GM19328 (cell line): Measurements from ENCODE around the gene NCEH1.
"Not testable (repeated sequence)": the region's sequence is repeated elsewhere in the genome, so short reads cannot be mapped to it uniquely, and the experiment has no call there.

Source experiments
- ATAC-seq: cut with Tn5 transposase; IDR thresholded peaks from one replicate; pipeline ENCODE4 v1.9.1; 2021; ENCODE audit warnings: mild to moderate bottlenecking, moderate library complexity; ENCODE audit not compliant: unreplicated experiment

NCEH1 gene

GRCh38 chr3:172707967-172708366 lies 2.9 kb downstream of the NCEH1 start:
- no peak for ATAC-seq

- ATAC-seq = no peak
Observed at GRCh38 chr3:172707030-172707429, 3.8 kb downstream of the NCEH1 start.

- no peak for ATAC-seq
Observed at GRCh38 chr3:172705170-172705569, 5.7 kb downstream of the NCEH1 start.

- ATAC-seq = no peak
Observed at GRCh38 chr3:172704001-172704400, 6.9 kb downstream of the NCEH1 start.

- ATAC-seq = not testable (repeated sequence)
Observed at GRCh38 chr3:172702731-172703130, 8.1 kb downstream of the NCEH1 start.

GRCh38 chr3:172702256-172702655 lies 8.6 kb downstream of the NCEH1 start:
- ATAC-seq = no peak

GRCh38 chr3:172701751-172702150 lies 9.1 kb downstream of the NCEH1 start:
- ATAC-seq = no peak

DNA sequence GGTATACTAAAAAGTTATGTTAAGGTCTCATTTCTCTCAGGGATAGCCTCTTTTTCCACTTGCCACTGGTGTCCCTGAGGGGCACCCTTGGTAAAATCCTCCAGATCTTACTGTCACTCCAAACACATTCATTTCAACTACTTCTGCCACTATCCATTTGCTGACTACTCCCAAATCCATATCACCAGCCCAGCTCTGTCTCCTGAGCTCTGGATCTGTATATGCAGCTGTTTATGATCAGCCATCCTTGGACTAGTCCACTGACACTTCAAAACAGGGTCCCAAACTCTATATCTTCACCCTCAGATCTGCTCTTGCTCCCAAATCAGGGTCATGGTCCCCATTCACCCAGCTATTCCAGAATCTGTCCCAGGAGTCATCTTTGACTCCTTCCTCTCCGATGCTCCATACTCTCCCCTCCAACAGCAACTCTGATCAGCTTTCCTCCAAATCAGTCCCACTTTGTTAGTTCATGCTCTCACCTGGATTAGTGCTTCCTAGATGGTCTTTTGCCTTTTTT lies 9.9 kb downstream of the NCEH1 start:
- ATAC-seq = no peak

- ATAC-seq = no peak
Observed at GRCh38 chr3:172700256-172700655, 10.6 kb downstream of the NCEH1 start.

- ATAC-seq = no peak
Observed at GRCh38 chr3:172699031-172699430, 11.8 kb downstream of the NCEH1 start.

DNA sequence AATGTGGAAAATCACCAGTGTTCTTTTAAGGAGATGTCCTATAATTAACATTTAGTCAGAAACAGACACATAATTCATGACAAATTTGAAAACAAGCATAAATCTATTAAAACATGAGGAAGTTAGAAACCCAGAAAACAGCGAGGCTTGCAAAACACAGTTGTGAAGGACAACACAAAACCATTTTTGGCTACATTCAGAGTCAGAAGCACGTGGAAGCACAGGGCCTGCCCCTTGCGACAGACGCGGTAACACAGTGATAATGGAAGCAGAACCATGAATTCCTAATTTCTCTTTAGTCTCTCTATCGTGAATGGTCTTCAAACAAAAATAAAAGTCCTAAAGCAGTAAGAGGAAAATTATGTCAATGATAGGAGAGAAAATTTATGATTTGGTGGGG lies 12.2 kb downstream of the NCEH1 start:
- no peak for ATAC-seq

- ATAC-seq = no peak
Observed at GRCh38 chr3:172697558-172697957, 13.3 kb downstream of the NCEH1 start.

- no peak for ATAC-seq
Observed at GRCh38 chr3:172696357-172696756, 14.5 kb downstream of the NCEH1 start.

DNA sequence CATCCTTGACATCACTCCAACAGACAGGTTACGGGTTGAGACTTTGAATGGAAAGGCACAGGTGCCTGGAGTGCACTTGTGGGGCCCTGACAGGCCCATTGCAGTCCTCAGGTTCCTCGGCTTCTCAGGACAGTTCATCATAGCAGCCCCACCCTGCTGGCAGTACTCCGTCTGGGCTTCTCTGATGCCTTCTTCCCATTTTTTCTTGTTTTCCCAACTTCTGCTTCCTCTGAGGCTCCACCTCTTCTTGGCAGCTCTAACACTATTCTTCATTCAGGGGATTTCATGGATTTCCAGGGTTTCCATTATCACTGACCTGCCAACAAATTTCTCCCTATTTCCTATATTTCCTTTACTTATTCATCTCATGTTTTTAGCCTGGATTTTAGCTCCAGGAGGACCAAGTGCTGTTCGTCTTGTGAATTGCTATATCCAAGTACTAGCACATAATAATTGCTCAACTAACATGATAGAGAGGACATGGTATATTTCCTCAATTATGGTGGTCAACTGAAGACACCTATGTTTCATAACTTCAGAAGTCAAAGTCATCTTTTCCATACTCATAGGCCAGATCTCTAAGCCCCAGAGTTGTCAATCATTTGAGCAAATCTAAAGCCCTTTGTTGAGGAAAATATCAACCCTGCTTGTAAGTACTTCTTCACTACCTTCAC lies 16.2 kb downstream of the NCEH1 start:
- ATAC-seq = no peak

DNA sequence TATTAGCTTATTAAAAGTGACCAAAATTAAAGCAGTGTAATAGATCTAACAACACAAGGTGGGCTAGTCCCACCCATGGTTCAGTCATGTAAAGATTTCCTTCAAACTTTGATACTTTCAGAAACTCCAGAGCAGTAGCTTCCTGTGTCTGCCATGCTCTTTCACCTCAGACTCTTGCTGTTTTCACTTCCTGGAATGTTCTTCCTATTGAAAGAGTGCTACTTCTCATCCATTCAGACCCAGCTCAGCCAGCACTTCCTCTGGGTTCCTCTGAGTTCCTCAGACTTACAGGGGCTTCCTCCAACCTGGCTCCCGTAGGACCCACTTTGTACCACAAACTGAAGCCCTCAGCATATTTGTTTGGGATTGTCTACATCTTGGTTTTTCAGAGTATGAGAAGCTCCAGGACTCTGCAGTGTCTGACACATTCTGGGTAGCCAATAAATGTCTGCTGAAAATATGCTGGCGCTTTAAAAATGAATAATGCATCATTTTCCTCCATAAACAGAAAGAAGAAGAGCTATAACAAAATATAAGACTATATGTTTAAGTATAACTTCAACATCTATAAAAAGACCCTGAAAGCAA lies 18.0 kb downstream of the NCEH1 start:
- ATAC-seq = peak; percentile 64

GRCh38 chr3:172690936-172691335 lies 19.9 kb downstream of the NCEH1 start:
- ATAC-seq = no peak

DNA sequence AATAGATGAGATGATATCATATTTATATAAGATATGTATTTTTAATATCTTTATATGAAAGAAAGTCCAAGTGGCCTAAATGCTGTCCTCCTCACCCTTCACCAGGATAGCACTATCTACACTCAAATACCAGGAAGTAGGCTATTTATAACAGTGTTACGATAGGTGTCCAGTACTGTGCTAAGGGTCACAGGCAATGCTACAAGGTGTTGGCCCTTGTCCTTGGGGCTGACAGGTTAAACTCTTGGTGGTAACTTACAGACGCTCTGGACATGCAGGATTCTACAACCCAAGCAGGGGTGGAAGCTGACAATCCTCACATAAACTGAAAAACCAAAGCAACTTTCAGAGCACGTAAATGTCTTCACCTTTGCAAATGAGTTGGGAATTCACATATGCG lies 22.3 kb downstream of the NCEH1 start:
- ATAC-seq = no peak

GRCh38 chr3:172687501-172687900 lies 23.4 kb downstream of the NCEH1 start:
- no peak for ATAC-seq

DNA sequence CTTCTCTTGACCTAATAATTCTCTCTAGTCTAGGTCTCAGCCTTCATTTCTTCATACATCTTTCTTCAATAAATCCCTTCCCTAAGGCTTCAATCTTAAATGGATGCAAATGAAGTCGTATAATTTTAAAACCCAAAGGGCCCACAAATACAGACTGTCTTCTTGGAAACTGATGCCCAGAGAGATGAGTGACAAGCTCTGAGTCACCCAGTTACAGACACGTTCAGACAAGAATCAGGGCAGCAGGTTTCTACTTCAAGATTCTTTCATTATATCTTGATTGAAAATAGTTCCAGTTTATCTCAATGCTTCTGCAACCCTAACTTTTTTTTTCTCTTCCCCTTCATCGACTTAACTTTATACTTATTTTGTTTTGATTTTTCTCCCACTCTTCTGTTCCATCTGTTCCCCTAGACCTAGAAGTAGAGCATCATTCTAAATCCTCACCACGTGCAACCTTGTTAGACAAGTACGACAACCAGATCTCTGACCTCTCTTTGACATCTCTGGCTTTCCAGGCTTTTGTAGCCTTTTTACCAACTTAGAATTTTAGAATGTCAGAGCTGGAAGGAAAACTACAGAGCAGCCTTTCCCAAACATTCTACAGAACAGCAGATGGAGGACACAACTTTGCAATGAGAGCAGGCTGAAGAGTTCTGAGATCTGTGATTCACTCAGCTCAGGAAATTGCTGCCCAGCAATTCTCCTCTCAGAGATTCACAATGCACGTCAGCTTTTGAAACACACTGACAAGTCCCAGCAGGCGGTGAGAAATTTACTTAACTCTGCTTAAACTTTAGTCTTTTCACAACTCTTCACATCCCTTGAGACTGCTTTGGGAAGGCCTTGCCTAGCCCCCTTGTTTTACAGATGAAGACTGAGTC lies 25.3 kb downstream of the NCEH1 start:
- no peak for ATAC-seq

DNA sequence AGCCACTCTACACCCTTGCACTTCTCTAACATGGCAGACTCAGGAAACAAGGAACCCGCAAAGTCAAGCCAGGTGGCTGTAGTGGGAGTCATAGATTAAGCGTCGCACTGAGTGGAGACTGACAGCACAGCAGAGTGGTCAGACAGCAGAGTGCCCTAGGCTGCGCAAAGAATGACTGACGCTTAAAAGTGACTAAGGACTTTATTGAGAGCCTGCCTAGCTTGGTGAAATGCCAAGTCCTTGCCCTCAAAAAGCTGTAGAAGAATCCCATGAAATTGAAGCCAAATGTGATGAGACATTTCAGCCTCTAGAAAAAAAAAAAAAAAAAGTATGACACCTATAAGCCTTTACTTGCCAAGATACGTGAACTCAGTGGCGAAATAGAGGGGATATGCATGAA lies 30.2 kb downstream of the NCEH1 start:
- ATAC-seq = no peak

GRCh38 chr3:172679599-172679998 lies 31.3 kb downstream of the NCEH1 start:
- no peak for ATAC-seq

- ATAC-seq = no peak
Observed at GRCh38 chr3:172678068-172678467, 32.8 kb downstream of the NCEH1 start.
